Stromal cell of bone marrow (primary cell): ENCODE measurements around the gene MXRA5.
"Not testable (repeated sequence)": the region's sequence is repeated elsewhere in the genome, so short reads cannot be mapped to it uniquely, and the experiment has no call there.

Experiments
- DNase-seq: peaks from one replicate; pipeline ENCODE4 v3.0.0-alpha.2; 2012; ENCODE audit warnings: low read depth

The MXRA5 gene, protein sequence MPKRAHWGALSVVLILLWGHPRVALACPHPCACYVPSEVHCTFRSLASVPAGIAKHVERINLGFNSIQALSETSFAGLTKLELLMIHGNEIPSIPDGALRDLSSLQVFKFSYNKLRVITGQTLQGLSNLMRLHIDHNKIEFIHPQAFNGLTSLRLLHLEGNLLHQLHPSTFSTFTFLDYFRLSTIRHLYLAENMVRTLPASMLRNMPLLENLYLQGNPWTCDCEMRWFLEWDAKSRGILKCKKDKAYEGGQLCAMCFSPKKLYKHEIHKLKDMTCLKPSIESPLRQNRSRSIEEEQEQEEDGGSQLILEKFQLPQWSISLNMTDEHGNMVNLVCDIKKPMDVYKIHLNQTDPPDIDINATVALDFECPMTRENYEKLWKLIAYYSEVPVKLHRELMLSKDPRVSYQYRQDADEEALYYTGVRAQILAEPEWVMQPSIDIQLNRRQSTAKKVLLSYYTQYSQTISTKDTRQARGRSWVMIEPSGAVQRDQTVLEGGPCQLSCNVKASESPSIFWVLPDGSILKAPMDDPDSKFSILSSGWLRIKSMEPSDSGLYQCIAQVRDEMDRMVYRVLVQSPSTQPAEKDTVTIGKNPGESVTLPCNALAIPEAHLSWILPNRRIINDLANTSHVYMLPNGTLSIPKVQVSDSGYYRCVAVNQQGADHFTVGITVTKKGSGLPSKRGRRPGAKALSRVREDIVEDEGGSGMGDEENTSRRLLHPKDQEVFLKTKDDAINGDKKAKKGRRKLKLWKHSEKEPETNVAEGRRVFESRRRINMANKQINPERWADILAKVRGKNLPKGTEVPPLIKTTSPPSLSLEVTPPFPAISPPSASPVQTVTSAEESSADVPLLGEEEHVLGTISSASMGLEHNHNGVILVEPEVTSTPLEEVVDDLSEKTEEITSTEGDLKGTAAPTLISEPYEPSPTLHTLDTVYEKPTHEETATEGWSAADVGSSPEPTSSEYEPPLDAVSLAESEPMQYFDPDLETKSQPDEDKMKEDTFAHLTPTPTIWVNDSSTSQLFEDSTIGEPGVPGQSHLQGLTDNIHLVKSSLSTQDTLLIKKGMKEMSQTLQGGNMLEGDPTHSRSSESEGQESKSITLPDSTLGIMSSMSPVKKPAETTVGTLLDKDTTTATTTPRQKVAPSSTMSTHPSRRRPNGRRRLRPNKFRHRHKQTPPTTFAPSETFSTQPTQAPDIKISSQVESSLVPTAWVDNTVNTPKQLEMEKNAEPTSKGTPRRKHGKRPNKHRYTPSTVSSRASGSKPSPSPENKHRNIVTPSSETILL (N-terminal part only)

DNA sequence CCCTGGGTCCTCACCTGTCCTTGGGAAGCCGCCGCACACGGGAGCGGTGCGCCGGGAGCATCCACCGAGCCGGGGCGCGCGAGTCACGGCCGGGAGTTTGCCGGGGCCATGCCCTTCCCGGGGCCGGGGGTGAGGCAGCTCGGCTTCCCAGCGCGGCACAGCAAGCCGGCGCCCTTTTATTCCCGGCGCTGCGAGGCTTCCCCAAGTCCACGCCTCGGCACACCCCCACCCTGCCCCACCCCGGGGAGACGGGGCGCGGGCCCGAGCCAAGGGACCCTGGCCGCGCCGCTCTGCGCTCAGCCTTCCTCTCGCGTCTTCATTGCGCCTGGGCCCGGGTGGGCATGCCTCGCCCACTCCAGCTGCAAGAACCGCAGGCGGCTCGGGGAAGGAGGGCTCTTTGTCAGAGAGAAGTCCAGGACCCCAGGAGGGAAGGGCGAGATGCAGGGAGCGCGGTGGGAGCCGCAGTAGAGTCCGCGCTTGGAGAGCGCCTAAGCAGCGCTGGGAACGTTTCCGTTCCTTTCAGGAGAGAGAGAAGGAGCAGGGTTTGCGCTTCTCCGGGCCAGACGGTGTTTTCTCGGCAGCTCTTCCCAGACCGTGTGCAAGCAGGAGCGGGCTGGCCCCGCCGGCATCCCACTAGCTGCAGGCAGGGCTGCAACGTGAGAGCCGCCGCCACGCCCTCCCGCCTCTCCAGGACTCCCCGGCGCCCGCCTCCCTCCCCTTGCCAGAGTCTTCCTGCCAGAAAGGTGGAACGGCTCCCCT, at the start of gene MXRA5:
Gene MXRA5, minus strand, starts transcription at position 152 of the 759 bp plus-strand sequence. CDS start 2,819 bp downstream, outside the sequence.
- DNase-seq: no peak

- peak; percentile 33 for DNase-seq
These were observed 47.2 kb upstream of the MXRA5 start for GRCh38 chrX:3393581-3394111.

- peak; percentile 24 for DNase-seq
These were observed 46.7 kb upstream of the MXRA5 start for GRCh38 chrX:3393178-3393577.

- no peak for DNase-seq
These were observed 42.0 kb upstream of the MXRA5 start for GRCh38 chrX:3388457-3388856.

GRCh38 chrX:3384327-3384726, 37.9 kb upstream of the MXRA5 start:
- DNase-seq: no peak

DNA sequence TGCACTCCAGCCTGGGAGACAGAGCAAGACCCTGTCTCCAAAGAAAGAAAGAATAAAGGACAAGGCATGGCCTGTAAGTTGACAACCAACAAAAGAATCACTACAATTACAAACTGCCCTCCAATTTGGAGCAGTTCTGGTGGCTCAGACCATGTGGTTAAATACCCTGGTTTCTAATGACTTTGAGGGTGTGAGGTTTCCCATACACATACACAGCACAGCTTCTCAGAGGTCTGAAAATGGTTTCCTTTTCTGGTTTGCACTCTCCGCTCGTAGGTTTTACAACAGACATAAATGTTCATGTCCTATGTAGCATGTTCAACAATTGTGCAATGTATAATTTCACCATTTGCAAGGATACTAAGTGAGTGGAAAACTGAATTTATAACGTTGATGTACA, 34.2 kb upstream of the MXRA5 start:
- DNase-seq: no peak

GRCh38 chrX:3379111-3379510, 32.7 kb upstream of the MXRA5 start:
- no peak for DNase-seq

- DNase-seq: no peak
These were observed 31.7 kb upstream of the MXRA5 start for GRCh38 chrX:3378156-3378555.

- no peak for DNase-seq
These were observed 31.1 kb upstream of the MXRA5 start for GRCh38 chrX:3377560-3377959.

- DNase-seq: not testable (repeated sequence)
These were observed 29.5 kb upstream of the MXRA5 start for GRCh38 chrX:3375878-3376508.

DNA sequence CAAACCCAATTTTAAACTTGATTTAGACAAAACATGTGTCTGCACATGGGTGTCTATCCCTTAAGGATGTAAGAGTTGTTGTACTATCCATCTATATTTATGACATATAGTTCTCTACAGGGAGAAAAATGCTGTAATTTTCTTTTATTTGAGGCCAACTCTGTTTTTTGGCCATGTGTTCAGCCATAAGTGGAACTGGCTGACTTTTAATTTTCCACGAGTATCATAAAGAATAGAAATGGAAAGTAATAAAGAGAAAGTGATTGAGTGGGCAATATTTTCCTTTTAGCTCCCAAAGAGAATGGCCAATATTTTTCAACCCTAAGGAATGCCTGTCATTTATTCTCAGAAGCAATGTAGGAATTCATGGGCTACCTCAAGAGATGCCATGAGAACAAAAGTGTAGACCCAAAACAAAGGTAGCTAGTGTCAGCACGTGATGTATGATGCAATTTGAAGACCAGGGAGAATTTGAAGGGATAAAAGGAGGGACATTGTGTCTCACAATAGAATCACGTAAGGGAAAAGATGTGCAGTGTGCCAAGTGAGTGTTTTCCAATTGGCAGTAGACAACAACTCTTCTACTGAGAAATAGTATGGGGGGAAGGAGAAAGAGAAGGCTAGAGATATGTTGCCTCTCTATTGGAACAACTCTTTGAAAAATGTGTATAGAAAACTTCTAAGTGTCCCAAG, 27.8 kb upstream of the MXRA5 start:
- no peak for DNase-seq

DNA sequence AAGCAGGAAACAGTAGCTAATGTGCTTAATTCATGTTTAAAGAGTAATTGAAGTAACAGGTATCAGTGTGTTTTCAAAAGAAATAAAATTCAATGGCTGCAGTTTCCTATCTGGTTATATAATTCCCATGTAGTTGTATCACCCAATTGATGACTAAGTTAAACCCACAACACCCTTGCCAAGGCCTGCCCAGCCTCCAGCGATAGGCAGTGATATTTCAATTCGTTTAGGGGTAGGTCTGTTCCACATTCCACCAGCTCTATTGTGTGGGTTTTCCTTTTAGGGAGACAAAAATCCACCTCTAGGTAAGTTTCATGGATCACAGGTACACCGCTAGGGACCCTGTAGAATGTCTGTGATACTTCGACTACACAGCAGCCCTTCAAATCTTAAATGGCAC, 24.7 kb upstream of the MXRA5 start:
- DNase-seq: no peak

- DNase-seq: no peak
These were observed 24.2 kb upstream of the MXRA5 start for GRCh38 chrX:3370656-3371055.

- no peak for DNase-seq
These were observed 16.5 kb upstream of the MXRA5 start for GRCh38 chrX:3362956-3363355.

DNA sequence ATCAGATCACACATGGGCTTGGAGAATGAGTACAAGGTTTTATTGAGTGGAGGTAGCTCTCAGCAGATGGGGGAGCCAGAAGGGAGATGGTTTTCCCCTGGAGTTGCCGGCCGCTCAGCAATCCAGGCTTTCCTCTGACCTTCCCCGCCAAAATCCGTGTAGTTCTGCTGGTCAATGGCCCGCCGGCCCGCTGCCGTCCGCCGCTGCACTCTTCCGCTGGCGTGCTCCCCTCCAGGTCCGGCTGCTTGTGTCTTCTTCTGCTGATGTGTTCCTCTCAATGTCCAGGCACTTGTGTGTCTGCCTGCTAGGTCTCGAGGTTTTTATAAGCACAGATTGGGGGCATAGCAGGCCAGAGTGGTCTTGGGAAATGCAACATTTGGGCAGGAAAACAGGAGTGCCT, 14.4 kb upstream of the MXRA5 start:
- no peak for DNase-seq

DNA sequence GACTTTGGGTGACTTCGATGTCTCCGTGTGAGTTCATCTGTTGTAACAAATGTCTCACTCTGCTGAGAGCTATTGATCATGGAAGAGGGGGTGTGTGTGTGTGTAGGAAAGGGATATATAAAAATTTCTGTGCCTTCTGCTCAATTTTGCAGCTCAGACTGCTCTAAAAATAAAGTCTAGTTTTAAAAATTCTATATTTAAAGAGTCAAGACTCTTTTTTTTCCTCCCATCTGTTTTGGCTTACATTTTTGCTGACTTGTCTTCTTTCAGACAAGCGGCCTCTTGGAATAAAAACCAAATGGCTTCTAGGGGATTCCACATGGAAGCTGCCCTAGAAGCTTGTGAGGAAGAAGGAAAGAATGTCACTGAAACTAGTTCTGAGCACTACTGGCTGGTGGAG, 6.3 kb upstream of the MXRA5 start:
- DNase-seq: not testable (repeated sequence)

GRCh38 chrX:3351276-3351675, 4.8 kb upstream of the MXRA5 start:
- DNase-seq: no peak

DNA sequence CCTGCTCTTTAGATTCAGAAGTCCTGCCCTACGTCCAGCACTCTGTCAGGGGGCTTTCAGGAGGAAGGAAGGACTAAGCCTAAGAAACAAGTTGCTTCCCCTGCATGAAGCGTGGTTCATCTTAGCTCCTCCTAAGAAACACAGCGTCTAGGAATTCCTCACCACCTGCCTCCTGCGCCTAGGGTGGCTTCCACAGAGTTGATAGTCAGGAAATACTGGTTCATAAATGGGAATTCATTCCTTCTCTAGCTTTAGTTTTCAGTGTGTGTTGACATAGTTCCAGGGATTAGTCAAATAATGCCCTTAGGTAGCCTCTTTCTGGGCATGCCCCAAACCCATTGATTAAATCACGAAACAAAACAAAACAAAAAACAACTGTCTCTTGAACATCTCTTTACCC, 1.7 kb upstream of the MXRA5 start:
- DNase-seq: no peak

- peak; percentile 10 for DNase-seq
These were observed 916 bp downstream of the MXRA5 start for GRCh38 chrX:3345281-3346191.
